Right forelimb (tissue), 1 donor: Measurements from ENCODE around the gene LDLRAD3.
"Not testable (repeated sequence)": the region's sequence is repeated elsewhere in the genome, so short reads cannot be mapped to it uniquely, and the experiment has no call there.

Source experiments
- DNase-seq: peaks from one replicate; pipeline ENCODE4 v3.0.0-alpha.2; 2018

LDLRAD3 gene

GRCh38 chr11:35998634-35999033 is 54.8 kb downstream of the LDLRAD3 start:
- no peak for DNase-seq

- DNase-seq = no peak
Measured at GRCh38 chr11:36000616-36001190, 56.8 kb downstream of the LDLRAD3 start.

GRCh38 chr11:36002196-36002595 is 58.3 kb downstream of the LDLRAD3 start:
- no peak for DNase-seq

- DNase-seq = no peak
Measured at GRCh38 chr11:36002796-36003195, 58.9 kb downstream of the LDLRAD3 start.

GRCh38 chr11:36006556-36006955 is 62.7 kb downstream of the LDLRAD3 start:
- DNase-seq = no peak

GRCh38 chr11:36007127-36007655 is 63.3 kb downstream of the LDLRAD3 start:
- DNase-seq = no peak

- no peak for DNase-seq
Measured at GRCh38 chr11:36008584-36008983, 64.7 kb downstream of the LDLRAD3 start.

- DNase-seq = no peak
Measured at GRCh38 chr11:36009473-36009872, 65.6 kb downstream of the LDLRAD3 start.

- DNase-seq = no peak
Measured at GRCh38 chr11:36010010-36010740, 66.3 kb downstream of the LDLRAD3 start.

- DNase-seq = no peak
Measured at GRCh38 chr11:36011574-36011973, 67.7 kb downstream of the LDLRAD3 start.

- DNase-seq = no peak
Measured at GRCh38 chr11:36012455-36012854, 68.6 kb downstream of the LDLRAD3 start.

- no peak for DNase-seq
Measured at GRCh38 chr11:36012979-36013378, 69.1 kb downstream of the LDLRAD3 start.

GRCh38 chr11:36013446-36013845 is 69.6 kb downstream of the LDLRAD3 start:
- DNase-seq = not testable (repeated sequence)

- DNase-seq = no peak
Measured at GRCh38 chr11:36013950-36014897, 70.4 kb downstream of the LDLRAD3 start.

- DNase-seq = peak; percentile 65
Measured at GRCh38 chr11:36014898-36015665, 71.2 kb downstream of the LDLRAD3 start.

GRCh38 chr11:36015799-36016198 is 71.9 kb downstream of the LDLRAD3 start:
- DNase-seq = peak; percentile 86

GRCh38 chr11:36016263-36016662 is 72.4 kb downstream of the LDLRAD3 start:
- no peak for DNase-seq

GRCh38 chr11:36016709-36017108 is 72.8 kb downstream of the LDLRAD3 start:
- DNase-seq = no peak

GRCh38 chr11:36019005-36019596 is 75.2 kb downstream of the LDLRAD3 start:
- DNase-seq = no peak

GRCh38 chr11:36019722-36020121 is 75.9 kb downstream of the LDLRAD3 start:
- DNase-seq = no peak

- DNase-seq = no peak
Measured at GRCh38 chr11:36022882-36023281, 79.0 kb downstream of the LDLRAD3 start.

- no peak for DNase-seq
Measured at GRCh38 chr11:36023922-36024321, 80.1 kb downstream of the LDLRAD3 start.
